ENCODE measurements around the gene RBM26.

DNA sequence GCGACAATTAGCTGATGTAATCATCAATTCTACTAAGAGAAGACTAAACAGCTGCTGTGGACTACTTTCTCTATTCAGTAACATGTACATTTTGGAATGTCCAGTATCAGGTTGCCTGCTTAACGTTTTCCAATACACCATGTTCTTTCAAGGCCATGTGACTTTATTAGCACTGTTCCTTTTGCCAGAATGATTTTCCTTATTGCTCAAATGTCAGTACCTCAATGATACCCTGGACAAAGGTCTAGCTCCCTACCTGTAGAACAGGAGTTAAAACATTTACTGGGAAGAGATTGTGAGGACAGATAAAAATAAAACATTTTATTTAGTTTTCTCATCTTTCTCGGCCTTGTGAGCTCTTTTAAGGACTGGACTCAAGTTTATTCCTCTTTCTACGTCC, 3.8 kb upstream of the RBM26 start:
- TF ChIP-seq GATA3 (IDR thresholded peaks at IDR 0.05; ENCODE audit: low read depth, low read length) (no peak), GATA2 (IDR thresholded peaks at IDR 0.05; ENCODE audit: low read depth, low read length) (no peak)
